Transverse colon (tissue), 4 donors: ENCODE data around the gene IDUA. TPM values are rescaled to one million over a fixed set of nuclear protein-coding genes. Genes with fewer than 3 reads are reported as not detected.

Experiments
- DNase-seq: peaks from one replicate; pipeline ENCODE4 v3.0.0-alpha.2; 2019
- H3K27ac ChIP-seq, 4 donors: fragments of 200-600 bp; sonication (generic); 2 replicates each; pipeline ENCODE4 v1.5.1; 2016 to 2018; ENCODE audit warnings: inconsistent platforms in 4 of 4
- H3K27me3 ChIP-seq: fragments of 200-600 bp; sonication (generic); 2 replicates; pipeline ENCODE4 v1.5.1; 2017; ENCODE audit warnings: inconsistent platforms
- H3K36me3 ChIP-seq, 4 donors: fragments of 200-600 bp; sonication (generic); 2 replicates each; pipeline ENCODE4 v1.5.1; 2017 to 2019; ENCODE audit warnings: inconsistent platforms in 4 of 4
- H3K4me1 ChIP-seq, 4 donors: fragments of 200-600 bp; sonication (generic); 2 replicates each; pipeline ENCODE4 v1.5.1; 2017 to 2020; ENCODE audit warnings: inconsistent platforms in 4 of 4
- H3K4me3 ChIP-seq, 4 donors: fragments of 200-600 bp; sonication (generic); 1 replicate in 1 of 4; 2 replicates in 3 of 4; pipeline versions ENCODE4 v1.5.1 to v1.6.1; 2017 to 2019; ENCODE audit warnings: inconsistent platforms in 4 of 4
- H3K9me3 ChIP-seq, 2 donors: fragments of 200-600 bp; sonication (generic); 2 replicates each; pipeline ENCODE4 v1.5.1; 2017 to 2019; ENCODE audit warnings: inconsistent platforms in 2 of 2
- EP300 ChIP-seq: sonication (generic); formaldehyde crosslinking; IDR thresholded peaks from one replicate; pipeline ENCODE4 v1.6.1; 2017; ENCODE audit warnings: antibody characterized with exemption, low read depth
- POLR2A ChIP-seq: fragments of 450-650 bp; IDR thresholded peaks from one replicate; pipeline ENCODE4 v1.6.1; 2016; ENCODE audit warnings: antibody characterized with exemption, mild to moderate bottlenecking, moderate library complexity
- POLR2AphosphoS5 ChIP-seq, 3 donors: sonication (generic); formaldehyde crosslinking; IDR thresholded peaks; one replicate each; pipeline ENCODE4 v1.6.1; 2016; ENCODE audit warnings: antibody characterized with exemption in 3 of 3
- WGBS, 2 donors: methylation state at CpG; one replicate each; pipeline ENCODE4 v1.1.5; 2018; ENCODE audit warnings: low coverage in 1 of 2; 5-methylcytosine and 5-hydroxymethylcytosine counted together
- in situ Hi-C, 4 donors: fragments of 200-750 bp; cut with MboI; loops; one replicate each; pipeline versions ENCODE4 v1.15.0 to v1.15.1; 2017; ENCODE audit warnings: low sequenced_read_pairs in 3 of 4, low pct_ligation_motif_present in 1 of 4, low pct_unique_long_range_greater_than_20kb in 1 of 4
- intact Hi-C: fragments of 100-400 bp; cut with DNase I; formaldehyde crosslinking; loops from one replicate; pipeline ENCODE4 v1.15.1; 2023; ENCODE audit warnings: low total_unique reads
- total RNA-seq, 4 donors: library from RNA; depleted of rRNA; stranded (reverse); fragments of >200 nt; gene quantifications; one replicate each; pipeline ENCODE4 v1.1.0, GENCODE V29; 2016
- TF ChIP-seq, protein P1 (sequence below), 5 experiments: fragments of 200-600 bp in 3 of 5; fragments of 450-650 bp in 2 of 5; sonication (generic) in 3 of 5; IDR thresholded peaks; 1 replicate in 2 of 5; 2 replicates in 3 of 5; pipeline ENCODE4 v1.5.1; 2016 to 2017; ENCODE audit warnings: antibody characterized with exemption in 5 of 5, inconsistent platforms in 3 of 5, mild to moderate bottlenecking in 2 of 5, moderate library complexity in 1 of 5

Gene IDUA
- total RNA-seq, 4 donors from 2014 or later, result 25.9 to 78.6 (median 40.4) TPM

DNA sequence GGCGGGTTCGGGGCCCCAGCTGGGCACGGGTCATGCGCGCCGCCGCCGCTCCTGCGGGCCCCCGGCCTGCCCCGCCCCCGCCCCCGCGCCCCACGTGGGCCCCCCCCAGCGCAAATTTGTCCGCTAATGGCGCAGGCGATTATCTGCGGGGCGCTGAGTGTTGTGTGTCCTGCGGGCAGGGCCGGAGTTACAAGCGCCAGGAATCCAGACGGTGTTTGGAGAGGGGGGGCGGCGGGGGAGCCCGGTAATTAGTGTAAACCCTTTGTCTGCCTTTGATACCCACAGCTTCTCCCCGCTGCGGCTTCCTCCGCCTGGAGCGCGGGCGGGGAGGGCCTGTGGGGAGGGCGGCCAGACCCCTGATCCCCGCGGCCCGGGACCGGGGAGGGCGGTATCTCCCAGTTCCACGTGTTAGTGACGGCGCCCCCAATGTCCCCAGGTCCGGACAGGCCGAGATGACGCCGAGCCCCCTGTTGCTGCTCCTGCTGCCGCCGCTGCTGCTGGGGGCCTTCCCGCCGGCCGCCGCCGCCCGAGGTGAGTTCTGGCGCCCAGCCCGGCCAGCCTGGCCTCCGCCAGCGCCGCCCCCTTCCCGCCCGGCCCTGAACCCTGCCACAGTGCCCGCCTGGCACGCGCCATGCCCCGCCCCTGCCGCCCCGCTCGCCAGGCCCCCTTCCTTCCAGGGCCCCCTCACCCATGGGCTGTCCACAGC is 25.3 kb downstream of the IDUA start:
- H3K4me3 ChIP-seq, result peak overlapping the region; percentile 46 to 62 (median 47)
- H3K4me1 ChIP-seq, result peaks cover 20 to 33% (median 27%) of the 10 kb centered on the region in 4 donors
- 5% methylated on average over 32 of the region's 69 CpGs; no CpG with 5 or more reads in 1 of the 2 donors for WGBS, 2 donors
- peak; percentile 67 for DNase-seq
- H3K9me3 ChIP-seq, result no peaks in the 10 kb centered on the region
- no peaks in the 10 kb centered on the region for H3K36me3 ChIP-seq
- peaks cover 14% of the 10 kb centered on the region for H3K27me3 ChIP-seq
- H3K27ac ChIP-seq, result peak overlapping the region; percentile 38 to 59 (median 46)
- intact Hi-C loops (no loop called here), in situ Hi-C loops (no loop called here)
- TF ChIP-seq POLR2A (no peak), POLR2AphosphoS5 (IDR thresholded peaks at IDR 0.05) (peak in 1 of 3 donors; percentile 13), EP300 (no peak)
- TF ChIP-seq, protein P1, sequence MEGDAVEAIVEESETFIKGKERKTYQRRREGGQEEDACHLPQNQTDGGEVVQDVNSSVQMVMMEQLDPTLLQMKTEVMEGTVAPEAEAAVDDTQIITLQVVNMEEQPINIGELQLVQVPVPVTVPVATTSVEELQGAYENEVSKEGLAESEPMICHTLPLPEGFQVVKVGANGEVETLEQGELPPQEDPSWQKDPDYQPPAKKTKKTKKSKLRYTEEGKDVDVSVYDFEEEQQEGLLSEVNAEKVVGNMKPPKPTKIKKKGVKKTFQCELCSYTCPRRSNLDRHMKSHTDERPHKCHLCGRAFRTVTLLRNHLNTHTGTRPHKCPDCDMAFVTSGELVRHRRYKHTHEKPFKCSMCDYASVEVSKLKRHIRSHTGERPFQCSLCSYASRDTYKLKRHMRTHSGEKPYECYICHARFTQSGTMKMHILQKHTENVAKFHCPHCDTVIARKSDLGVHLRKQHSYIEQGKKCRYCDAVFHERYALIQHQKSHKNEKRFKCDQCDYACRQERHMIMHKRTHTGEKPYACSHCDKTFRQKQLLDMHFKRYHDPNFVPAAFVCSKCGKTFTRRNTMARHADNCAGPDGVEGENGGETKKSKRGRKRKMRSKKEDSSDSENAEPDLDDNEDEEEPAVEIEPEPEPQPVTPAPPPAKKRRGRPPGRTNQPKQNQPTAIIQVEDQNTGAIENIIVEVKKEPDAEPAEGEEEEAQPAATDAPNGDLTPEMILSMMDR (IDR thresholded peaks at IDR 0.05), result no peak

DNA sequence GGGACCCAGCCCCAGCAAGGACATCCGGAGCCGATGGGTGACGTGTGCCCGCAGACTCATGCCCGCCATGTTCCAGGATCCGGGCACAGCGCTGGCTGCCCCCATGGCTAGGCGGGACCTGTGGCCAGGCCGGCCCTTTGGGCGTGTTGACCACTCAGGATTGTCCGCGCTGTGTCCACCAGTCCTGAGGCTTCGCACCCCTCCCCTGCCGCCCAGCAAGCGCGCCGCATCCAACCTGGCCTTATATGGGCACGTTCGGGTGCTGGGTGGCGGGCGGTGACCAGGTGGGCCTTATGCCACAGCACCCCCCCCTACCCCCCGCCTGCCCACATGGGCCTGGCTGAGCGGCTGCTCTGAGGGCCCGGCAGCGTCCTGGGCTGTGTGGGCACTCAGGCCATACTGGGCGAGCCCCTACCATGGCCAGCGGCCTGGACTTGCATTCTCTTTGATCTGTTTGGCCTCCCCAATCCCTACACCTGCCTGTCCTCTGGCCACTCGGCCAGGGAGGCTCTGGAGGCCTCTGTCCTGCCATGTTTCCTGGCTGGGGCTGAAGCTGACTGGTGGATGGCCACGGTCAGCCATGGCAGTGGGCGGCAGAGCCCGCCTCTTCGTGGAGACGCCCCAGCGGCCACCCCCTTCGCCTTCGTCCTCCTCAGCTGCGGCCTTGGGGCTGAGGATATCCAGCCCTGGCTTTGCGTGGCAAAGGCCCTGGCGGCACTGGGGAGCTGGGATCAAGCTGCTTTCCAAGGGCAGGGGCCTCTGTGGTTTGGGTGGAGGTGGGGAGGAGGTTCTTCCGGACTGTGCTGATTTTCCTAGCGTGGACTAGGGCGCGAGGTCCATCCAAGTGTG is 26.6 kb downstream of the IDUA start:
- no peaks in the 10 kb centered on the region for H3K36me3 ChIP-seq
- no peaks in the 10 kb centered on the region for H3K9me3 ChIP-seq
- in situ Hi-C loops, result no loop called here
- peaks cover 20 to 33% (median 27%) of the 10 kb centered on the region in 4 donors for H3K4me1 ChIP-seq
- TF ChIP-seq EP300 (no peak), POLR2AphosphoS5 (IDR thresholded peaks at IDR 0.05) (no peak), POLR2A (no peak)
- TF ChIP-seq, protein P1 (IDR thresholded peaks at IDR 0.05), result no peak
- intact Hi-C loops, result no loop called here
- WGBS, 2 donors, result 97 to 100% methylated on average over 1 to 39 of the region's 43 CpGs
- no peak overlapping the region for H3K27ac ChIP-seq
- H3K4me3 ChIP-seq, result no peak overlapping the region
- no peak for DNase-seq
- peaks cover 4% of the 10 kb centered on the region for H3K27me3 ChIP-seq

DNA sequence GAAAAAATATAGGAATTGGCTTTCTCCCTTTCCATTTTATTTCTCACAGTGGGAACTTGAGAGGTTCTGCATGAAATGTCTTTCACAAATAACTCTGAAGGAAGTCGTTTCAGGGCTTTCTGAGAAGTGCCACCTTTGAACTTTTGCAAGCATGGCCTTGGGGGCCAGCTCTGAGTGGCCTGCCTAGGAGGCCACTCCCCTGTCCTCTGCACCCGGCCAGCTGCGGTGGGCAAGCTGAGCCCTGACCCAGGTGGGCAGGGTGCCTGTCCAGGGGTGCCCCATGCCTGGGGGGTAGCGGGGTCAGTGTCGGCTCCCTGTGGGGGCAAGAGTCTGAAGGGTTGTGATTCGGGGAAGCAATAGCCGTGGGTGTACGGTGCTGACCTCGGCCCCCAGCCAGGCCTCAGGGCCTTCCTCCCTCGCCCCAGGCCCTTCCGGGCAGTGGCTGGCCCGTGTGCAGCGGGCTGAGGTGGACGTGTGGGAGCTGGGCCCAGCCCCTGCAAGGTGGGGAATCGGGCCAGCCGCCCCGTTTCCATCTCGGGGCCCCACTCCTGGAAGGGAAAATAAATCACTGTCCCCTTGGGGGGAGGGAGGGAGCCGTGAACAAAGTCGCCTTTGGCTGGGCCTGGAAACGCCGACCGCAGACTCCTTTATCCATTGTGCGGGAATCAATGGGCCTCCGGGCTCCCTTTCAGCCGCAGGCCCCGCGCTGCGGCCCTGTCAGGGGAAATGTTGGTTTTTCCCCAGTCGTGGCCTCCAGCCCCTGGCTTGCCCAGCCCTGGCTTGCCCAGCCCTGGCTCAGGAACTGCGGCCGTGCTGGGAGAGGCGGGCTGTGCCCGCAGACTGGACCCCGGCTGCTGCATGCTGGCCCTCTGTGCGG is 27.7 kb downstream of the IDUA start:
- 89% methylated on average over 36 of the region's 36 CpGs; no CpG with 5 or more reads in 1 of the 2 donors for WGBS, 2 donors

More for the DNA sequence above, 27.7 kb downstream of the IDUA start:
- Histone ChIP-seq H3K27me3 (no peaks in the 10 kb centered on the region), H3K9me3 (no peaks in the 10 kb centered on the region), H3K36me3 (no peaks in the 10 kb centered on the region), H3K4me1 (peaks cover 14 to 25% (median 20%) of the 10 kb centered on the region in 4 donors), H3K27ac (no peak overlapping the region), H3K4me3 (no peak overlapping the region)
- TF ChIP-seq POLR2A, result no peak
- no peak for TF ChIP-seq POLR2AphosphoS5 (IDR thresholded peaks at IDR 0.05)
- no peak for TF ChIP-seq EP300
- TF ChIP-seq, protein P1 (IDR thresholded peaks at IDR 0.05), result no peak
- in situ Hi-C loops (no loop called here), intact Hi-C loops (no loop called here)
- no peak for DNase-seq
